A673 (cell line): ENCODE measurements around the gene PDS5A.

Experiments
- EZH2 ChIP-seq: fragments of 200-600 bp; sonication (generic); IDR thresholded peaks from 2 replicates; pipeline ENCODE4 v1.6.1; 2017; ENCODE audit warnings: borderline replicate concordance, low read depth, mild to moderate bottlenecking, mixed read lengths, antibody characterized with exemption, low read length; ENCODE audit not compliant: poor library complexity, severe bottlenecking
- TF ChIP-seq, protein P1 (sequence below): fragments of 300-800, 200-600 bp; sonication (generic); conservative IDR thresholded peaks from 2 replicates; pipeline ENCODE4 v1.5.1; 2017; ENCODE audit warnings: low read depth, mild to moderate bottlenecking, antibody characterized with exemption, low read length, moderate library complexity, mixed read lengths

DNA sequence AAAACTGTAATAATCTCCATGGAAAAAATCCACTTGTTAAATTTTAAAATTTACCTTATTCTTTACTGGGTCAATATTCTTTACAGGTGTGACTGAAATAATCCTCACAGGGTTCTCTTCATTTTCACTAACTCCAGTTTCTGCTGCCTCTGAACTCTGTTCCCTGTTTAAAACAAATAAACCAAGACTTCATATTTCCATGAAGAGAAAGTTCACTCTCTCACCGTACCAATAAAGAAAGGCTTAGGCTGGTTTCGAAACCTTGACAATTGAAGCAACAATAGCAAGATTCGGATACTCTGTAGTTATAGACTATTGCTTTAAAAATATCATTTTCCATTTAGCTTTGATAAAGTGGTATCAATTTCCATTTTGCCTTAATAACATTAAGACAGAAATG is 135.8 kb downstream of the PDS5A start:
- TF ChIP-seq, protein P1, sequence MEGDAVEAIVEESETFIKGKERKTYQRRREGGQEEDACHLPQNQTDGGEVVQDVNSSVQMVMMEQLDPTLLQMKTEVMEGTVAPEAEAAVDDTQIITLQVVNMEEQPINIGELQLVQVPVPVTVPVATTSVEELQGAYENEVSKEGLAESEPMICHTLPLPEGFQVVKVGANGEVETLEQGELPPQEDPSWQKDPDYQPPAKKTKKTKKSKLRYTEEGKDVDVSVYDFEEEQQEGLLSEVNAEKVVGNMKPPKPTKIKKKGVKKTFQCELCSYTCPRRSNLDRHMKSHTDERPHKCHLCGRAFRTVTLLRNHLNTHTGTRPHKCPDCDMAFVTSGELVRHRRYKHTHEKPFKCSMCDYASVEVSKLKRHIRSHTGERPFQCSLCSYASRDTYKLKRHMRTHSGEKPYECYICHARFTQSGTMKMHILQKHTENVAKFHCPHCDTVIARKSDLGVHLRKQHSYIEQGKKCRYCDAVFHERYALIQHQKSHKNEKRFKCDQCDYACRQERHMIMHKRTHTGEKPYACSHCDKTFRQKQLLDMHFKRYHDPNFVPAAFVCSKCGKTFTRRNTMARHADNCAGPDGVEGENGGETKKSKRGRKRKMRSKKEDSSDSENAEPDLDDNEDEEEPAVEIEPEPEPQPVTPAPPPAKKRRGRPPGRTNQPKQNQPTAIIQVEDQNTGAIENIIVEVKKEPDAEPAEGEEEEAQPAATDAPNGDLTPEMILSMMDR = no peak
- TF ChIP-seq EZH2 = no peak
